NK-92 (cell line): ENCODE results near the gene YJU2.
"Not testable (repeated sequence)": the region's sequence is repeated elsewhere in the genome, so short reads cannot be mapped to it uniquely, and the experiment has no call there.

Source experiments
- DNase-seq: peaks from one replicate; lab custom pipeline; 2025; ENCODE audit not compliant: unreplicated experiment; lab: John Stamatoyannopoulos, UW

YJU2 gene

DNA sequence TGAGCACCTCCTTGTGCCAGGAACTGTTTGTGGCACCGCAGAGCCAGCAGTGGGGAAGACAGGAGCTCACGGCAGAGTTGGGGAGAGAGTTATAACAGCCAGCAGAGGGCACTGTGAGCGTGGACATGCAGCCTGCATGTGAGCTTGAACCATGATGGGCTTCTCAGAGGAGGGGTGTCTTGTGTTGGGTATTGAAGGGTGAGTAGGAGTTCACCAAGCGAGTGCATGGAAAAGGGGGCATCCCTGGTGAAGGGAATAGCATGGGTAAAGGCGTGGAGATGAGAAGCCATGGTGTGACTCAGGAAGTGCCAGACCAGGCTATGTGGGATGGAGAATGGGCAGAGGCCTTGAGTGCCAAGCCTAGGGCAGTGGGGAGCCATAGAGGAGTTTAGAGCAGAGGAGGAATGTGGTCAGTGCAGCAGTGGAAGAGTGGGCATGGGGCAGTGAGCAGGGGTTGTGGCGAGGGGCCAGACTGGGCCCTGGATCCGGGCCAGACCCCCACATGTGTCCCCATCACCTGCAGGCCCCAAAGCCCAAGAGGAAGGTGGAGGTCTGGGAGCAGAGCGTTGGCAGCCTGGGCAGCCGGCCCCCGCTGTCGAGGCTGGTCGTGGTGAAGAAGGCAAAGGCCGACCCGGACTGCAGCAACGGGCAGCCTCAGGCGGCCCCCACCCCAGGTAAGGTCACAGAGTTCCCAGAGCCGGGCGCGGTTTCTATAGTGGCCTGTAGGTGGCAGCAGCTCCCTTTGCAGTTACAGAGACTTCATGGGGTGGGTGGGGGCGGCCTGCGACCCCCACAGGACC, 20.4 kb downstream of the YJU2 start:
- DNase-seq: no peak

DNA sequence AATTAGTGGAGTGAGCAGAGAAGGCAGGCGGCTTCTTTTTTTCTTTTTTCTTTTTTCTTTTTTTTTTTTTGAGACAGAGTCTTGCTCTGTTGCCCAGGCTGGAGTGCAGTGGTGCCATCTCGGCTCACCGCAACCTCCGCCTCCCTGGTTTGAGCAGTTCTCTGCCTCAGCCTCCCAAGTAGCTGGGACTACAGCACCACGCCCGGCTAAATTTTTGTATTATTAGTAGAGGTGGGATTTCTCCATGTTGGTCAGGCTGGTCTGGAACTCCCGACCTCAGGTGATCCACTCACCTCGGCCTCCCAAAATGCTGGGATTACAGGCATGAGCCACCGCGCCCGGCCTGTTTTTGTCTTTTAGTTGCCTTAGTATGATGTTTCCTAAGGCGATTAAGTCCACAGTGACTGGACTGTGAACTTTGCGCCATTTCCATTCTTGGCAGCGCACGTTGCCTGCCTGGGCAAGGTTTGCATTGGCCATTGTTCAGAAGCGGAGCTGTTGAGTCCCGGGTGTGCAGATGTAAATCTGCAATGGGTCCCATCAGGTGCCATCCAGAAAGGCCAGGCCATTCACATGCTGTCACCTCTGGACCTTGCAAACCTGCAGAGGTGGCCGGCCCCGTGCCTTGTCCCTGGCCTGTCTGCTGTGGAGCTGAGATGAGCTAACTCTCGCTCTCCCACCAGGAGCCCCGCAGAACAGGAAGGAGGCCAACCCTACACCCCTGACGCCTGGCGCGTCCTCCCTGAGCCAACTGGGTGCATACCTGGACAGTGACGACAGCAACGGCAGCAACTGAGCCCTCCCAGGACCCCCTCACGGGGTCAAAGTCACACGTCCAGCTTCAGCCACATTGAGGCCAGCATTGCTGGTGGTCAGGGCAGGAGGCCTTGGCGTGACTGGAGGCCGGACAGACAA, 21.3 kb downstream of the YJU2 start:
- no peak for DNase-seq

DNA sequence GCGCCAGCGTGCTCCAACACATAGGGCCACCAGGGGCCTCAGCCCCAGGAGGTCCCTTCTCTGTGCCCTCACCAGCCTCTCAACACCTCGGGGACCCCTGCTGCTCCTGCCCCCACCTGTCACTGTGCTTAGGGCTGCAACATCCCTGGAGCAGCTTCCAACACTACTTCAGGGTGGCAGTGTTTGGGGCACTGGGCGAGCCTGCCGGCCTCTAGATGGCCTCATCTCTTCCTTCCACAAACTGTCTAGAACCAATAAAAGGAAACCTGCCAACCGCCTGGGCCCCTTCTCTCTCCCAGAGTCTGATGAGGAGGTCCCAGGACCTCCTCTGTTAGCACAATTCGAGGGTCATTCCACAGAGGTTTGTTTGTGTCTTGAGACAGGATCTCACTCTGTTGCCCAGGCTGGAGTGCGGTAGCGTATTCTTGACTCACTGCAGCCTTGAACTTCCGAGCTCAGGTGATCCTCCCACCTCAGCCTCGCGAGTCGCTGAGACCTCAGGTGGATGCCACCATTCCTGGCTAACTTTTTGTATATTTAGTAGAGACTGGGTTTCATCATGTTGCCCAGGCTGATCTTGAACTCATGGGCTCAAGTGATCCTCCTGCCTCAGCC, 22.0 kb downstream of the YJU2 start:
- DNase-seq: no peak

DNA sequence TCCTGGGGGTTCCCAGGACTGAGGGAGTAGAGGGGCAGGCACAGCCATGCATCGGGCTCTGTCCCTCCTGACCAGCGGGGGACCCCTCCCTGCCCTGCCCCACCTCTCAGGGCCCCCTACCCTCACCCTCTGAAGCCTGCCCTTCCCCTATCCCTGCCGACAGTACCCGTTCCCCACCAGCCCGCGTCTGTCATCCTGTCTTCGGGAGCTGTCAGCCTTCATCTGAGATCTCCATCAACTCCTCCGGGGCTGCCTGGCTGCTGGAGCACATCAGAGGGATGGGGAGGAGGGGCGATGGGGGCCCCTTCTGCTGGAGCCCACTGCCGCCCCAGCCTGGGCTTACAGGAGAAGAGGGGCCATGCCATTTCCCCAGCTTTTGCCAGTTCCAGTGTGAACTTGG, 26.0 kb downstream of the YJU2 start:
- DNase-seq: no peak

DNA sequence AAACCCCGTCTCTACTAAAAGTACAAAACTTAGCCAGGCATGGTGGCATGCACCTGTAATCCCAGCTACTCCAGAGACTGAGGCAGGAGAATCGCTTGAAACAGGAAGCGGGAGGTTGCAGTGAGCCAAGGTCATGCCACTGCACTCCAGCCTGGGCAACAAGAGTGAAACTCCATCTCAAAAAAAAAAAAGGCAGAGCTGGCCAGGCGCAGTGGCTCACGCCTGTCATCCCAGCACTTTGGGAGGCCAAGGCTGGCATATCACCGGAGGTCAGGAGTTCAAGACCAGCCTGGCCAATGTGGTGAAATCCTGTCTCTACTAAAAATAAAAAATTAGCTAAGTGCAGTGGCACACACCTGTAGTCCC, 27.4 kb downstream of the YJU2 start:
- DNase-seq: not testable (repeated sequence)

DNA sequence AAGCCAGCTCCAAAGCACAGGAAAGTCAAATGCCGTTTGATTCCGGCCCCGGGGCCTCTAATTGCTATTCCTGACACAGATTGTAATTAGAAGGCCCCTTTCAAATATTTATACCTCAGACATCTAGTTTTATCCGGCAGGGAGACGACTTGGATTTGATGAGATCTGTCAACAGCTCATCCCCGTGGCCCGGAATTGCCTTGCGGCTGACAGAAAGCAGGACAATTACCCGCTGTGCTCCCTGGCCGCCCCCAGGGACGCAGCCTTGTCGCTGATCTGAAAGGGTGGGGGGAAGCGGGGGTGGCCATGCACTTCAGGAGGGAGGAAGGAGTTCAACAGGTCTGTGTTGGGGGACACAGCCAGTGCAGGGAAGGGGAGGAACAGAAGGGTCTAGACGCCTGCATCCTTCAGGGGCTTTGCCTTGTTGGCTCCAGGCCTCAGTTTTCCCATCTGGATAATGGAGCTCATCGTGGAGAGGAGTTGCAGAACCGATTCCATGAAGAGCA, 30.4 kb downstream of the YJU2 start:
- no peak for DNase-seq

DNA sequence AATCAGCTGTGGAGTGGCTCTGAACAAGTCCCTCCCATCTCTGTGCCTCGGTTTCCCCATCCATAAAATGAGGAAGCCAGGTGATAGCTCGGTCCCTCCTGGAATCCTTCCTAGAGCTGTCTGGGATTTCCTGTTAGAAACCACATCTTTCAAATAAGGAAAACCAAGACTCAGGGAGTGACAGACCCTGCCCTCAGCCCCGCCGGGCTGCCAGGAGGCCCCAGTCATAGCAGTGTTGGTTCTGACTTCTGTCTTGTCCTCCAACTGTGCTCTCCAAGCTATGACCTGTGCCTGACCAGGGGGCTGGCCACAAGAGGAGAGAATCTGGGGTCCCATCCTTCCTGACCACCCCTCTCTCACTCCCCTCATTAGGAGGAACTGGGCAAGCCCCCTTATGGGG, 31.1 kb downstream of the YJU2 start:
- no peak for DNase-seq

DNA sequence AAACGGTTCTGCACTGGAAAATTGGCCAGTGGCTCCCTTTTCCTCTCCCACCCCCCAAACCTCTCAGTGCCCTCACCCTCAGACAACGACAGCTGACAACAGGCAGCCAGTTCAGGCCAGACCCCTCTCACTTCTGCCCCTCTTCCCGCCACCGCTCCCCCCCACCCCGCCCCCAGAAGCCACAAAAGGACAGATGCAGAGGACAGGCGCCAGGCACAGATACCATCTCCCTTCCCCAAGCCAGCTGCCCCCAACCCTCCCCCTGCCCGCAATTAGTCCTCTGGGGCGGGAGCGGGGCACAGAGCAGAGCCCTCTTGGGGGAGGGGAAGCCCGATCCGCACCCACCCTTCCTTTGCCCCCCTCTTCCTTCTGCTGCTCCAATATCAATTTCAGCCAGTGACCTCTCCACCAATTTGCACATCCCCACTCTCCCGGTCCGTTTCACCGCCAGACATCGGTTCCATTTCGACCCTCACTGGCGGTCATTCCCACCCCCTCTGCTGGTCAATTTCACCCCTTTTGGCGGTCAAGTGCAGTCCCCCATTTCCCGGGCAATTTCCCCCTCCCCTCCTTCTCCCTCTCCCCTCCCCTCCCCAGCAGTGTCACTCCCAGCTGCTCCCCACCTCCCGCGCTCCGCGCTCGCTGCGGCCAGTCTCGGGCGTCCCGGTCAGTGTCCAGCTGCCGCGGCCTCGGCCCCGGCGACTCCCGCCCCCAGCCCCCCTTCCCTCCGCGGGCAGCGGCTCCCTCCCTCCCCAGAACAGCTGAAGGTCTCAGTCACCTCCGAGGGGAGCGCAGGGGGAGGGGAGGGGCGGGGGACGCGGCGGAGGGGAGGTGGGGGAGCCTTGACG, 31.8 kb downstream of the YJU2 start, which contains the start of gene SHD:
Gene SHD (plus strand): TSS at position 848 of the 848 bp plus-strand sequence. CDS start 798 bp downstream, outside the sequence.
- no peak for DNase-seq

DNA sequence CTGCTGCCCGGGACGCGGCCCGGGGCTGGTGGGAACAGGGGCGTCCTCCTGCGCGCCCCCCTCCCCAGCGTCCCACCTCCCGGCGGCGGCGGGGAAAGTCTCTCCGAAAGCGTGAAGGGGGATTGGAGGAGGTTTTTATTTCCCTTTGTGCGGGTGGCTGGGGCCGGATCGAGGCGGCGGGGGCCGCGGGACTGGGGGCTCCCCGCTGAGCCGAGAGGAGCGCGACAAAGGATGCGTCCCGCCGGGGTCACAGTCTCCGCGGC, 32.3 kb downstream of the YJU2 start:
- DNase-seq: no peak

DNA sequence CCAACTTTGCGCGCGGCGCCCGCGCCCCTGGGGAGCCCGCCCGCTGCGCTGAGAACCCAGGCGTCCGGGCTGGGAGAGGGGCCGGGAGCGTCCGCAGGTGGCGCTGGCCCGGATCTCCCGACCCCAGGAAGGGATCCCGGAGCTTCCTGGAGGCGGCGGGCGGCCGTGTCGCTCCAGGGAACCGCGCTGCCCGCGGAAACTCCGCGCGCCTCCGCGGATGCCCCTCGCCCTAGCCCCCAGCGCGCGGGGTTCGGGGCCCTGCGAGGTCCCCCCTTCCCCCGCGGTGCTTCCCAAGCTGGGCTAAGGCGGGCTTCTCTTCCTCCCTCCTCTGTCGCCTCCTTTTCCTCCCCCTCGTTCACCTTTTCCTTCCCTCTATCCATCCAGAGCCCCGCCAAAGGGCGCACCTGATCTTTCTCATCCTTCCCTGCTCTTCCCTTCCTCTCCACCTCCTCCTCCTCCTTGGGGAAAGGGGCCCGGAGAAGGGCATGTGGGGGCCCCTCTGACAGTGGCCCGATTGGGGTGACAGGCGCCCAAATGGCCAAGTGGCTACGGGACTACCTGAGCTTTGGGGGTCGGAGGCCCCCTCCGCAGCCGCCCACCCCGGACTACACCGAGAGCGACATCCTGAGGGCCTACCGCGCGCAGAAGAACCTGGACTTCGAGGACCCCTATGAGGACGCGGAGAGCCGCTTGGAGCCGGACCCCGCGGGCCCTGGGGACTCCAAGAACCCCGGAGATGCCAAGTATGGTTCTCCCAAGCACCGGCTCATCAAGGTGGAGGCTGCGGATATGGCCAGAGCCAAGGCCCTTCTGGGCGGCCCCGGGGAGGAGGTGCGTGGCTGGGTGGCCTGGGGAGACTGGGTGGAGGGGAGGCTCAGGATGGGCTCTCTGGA, 32.9 kb downstream of the YJU2 start:
- no peak for DNase-seq

DNA sequence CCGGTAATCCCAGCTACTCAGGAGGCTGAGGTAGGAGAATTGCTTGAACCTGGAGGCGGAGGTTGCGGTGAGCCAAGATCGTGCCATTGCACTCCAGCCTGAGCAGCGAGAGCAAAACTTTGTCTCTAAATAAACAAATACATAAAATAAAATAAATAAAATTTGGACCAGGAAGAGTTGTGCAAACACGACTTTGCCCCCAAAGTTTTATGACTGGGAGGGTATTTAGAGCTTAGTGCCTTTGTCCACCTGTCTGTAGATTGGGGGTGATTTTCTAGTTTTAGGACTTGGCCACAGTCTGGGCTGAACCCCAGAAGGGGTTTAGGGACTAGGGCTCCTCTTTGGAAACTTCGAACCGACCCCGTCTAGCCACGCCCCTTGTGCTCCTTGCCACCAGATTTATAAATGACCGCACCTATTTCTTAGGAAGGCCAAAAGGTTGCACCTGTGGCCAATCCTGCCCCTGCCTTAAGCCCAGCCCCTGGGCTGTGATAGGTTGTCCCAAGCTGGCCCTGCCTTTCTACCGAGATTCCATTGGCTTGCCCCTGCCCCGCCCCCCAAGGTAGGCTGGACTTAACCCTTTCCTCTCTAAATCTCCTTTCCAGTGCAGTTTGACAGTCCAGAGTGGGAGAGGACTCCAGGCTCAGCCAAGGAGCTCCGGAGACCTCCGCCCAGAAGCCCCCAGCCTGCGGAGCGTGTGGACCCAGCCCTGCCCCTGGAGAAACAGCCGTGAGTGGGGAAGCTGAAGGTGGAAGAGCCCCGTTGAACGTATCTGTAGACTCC, 37.5 kb downstream of the YJU2 start:
- DNase-seq: no peak

DNA sequence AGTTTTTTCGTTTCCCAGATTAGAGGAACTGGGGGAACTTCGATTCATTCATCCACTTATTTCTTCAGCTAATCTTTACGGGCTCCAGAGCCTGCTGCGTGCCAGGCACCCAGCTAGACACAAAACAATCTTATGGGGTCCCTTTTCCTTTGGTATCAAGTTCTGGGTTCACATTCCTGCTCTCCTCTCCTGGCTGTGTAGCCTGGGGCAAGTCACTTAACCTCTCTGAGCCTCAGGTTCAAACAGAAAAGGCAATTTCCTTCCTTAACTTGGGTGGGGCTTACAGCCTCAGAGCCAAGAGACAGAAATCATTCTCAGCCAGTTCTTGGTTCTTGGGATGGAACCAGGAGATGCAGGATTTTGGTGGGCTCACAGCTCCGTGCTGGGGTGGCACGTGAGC, 38.1 kb downstream of the YJU2 start:
- no peak for DNase-seq

DNA sequence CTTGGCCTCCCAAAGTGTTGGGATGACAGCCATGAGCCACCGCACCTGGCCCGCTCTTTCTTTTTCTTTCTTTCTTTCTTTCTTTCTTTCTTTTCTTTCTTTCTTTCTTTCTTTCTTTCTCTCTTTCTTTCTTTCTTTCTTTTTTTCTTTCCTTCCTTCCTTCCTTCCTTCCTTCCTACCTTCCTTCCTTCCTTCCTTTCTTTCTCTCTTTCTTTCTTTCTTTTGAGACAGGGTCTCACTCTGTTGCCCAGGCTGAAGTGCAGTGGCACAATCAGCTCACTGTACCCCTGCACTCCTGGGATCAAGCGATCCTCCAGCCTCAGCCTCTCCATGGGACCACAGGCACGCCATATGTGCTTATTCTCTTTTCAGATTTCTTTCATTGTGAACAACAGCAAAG, 39.3 kb downstream of the YJU2 start:
- not testable (repeated sequence) for DNase-seq

DNA sequence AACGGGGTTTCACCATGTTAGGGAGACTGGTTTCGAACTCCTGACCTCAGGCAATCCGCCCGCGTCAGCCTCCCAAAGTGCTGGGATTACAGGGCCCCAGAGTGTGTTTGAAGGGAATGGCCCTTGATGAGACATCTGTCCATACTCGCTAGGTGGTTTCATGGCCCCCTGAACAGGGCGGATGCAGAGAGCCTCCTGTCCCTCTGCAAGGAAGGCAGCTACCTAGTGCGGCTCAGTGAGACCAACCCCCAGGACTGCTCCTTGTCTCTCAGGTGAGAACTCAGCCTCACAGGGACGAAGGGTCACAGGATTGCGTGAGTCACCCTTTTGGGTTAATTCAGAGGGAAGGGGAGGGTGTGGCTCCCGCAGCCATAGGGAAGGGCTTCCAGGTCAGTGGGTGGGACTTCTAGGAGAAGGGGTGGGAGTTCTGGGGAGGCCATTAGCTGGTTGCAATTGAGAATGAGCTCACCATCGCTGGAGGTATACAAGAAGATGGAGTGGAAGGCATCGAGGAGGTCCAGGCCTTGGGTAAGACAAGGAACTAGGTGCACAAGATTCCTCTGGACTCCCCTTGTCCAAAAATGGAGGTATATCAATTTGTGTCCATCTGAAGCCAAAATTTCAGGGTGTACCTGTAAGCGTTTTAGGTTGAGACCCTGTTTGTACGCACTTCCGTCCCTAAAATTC, 41.4 kb downstream of the YJU2 start:
- DNase-seq: no peak

DNA sequence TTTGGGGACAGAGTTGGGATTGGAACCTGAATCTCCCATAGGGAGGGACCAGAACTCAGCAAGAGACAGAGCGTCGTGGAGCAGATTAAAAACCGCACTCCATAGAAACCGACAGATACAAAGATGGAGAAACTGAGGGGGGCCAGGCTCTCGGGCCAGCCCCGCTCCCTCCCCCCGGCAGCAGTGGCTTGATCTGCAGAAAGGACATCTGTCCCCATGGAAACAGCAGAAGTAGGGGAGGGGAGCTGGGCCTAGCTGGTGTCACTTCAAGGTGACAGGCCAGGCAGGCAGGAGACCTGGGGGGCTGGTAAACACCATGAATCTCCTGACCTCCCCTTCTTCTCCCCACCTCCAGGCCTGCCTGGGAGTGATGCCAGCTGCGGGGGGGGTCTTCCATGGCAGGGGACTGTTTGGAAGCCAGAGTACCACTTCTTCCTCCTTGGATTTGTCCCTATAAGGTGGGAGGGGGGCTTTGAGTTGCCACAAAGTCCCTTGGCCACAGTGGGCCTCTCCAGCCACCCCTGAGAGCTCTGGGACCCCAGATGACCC, 44.4 kb downstream of the YJU2 start:
- no peak for DNase-seq

DNA sequence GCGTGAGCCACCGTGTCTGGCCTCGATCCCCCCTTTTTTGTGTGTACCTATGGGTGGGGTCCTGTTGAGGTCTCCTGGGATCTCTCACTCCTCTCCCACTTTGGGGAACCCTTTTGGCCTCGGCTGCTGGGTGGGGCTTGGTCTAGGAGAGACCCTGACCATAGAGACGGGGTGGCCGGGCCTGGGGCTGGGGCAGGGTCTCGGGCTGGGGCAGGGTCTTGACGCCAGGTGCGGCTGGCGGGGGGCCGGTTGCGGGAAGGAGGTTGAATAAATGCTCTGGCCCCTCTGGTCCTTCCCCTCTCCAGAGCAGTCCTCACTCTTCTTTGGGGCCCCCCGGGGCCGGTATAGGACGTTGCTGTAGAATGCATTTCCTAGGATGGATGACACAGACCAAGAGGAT, 45.6 kb downstream of the YJU2 start:
- no peak for DNase-seq

DNA sequence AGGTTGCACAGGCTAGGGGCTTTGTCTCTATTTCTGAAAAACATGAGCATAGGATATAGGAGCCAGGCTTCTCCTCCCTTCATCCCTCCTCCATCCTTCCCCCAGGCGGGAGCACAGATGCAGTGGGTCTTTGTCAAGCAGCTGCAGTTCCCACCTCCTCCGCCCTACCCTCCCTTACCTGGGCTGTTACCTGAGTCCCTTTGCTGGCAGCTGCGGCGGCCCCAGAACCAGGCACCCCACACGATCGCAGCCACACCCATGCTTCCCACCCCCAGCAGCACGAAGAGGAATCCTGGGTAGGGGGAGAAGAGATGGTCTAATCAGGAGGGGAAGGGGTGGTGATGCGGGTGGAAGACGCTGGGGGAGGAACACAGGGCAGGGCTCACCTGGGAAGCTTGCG, 47.5 kb downstream of the YJU2 start:
- DNase-seq: no peak
